HG03280 (cell line): ENCODE measurements around the gene LRBA.

Experiments
- ATAC-seq: cut with Tn5 transposase; IDR thresholded peaks from one replicate; pipeline ENCODE4 v1.9.1; 2021; ENCODE audit warnings: mild to moderate bottlenecking, moderate library complexity; ENCODE audit not compliant: unreplicated experiment

LRBA gene

GRCh38 chr4:150599547-150599946 lies 415.5 kb downstream of the LRBA start:
- ATAC-seq = no peak

GRCh38 chr4:150598909-150599308 lies 416.2 kb downstream of the LRBA start:
- ATAC-seq = no peak

GRCh38 chr4:150593996-150594395 lies 421.1 kb downstream of the LRBA start:
- no peak for ATAC-seq

- no peak for ATAC-seq
Observed at GRCh38 chr4:150591904-150592303, 423.2 kb downstream of the LRBA start.

GRCh38 chr4:150591406-150591805 lies 423.7 kb downstream of the LRBA start:
- ATAC-seq = no peak

GRCh38 chr4:150590631-150591030 lies 424.5 kb downstream of the LRBA start:
- no peak for ATAC-seq

- ATAC-seq = no peak
Observed at GRCh38 chr4:150589157-150589556, 425.9 kb downstream of the LRBA start.

- no peak for ATAC-seq
Observed at GRCh38 chr4:150588316-150588715, 426.8 kb downstream of the LRBA start.

- ATAC-seq = no peak
Observed at GRCh38 chr4:150586162-150586810, 428.8 kb downstream of the LRBA start.

GRCh38 chr4:150585611-150586010 lies 429.5 kb downstream of the LRBA start:
- no peak for ATAC-seq

- ATAC-seq = no peak
Observed at GRCh38 chr4:150584111-150584915, 430.8 kb downstream of the LRBA start.

GRCh38 chr4:150583287-150584110 lies 431.6 kb downstream of the LRBA start:
- ATAC-seq = no peak

GRCh38 chr4:150582873-150583286 lies 432.2 kb downstream of the LRBA start:
- ATAC-seq = no peak

GRCh38 chr4:150582146-150582872 lies 432.8 kb downstream of the LRBA start, which contains the start of gene MAB21L2:
Gene MAB21L2, plus strand, starts transcription at chr4:150582151. Its CDS starts 879 bp downstream, at chr4:150583030.
- no peak for ATAC-seq

GRCh38 chr4:150581641-150582051 lies 433.4 kb downstream of the LRBA start:
- ATAC-seq = no peak

- ATAC-seq = no peak
Observed at GRCh38 chr4:150581056-150581605, 434.0 kb downstream of the LRBA start.

GRCh38 chr4:150580306-150580705 lies 434.8 kb downstream of the LRBA start:
- ATAC-seq = no peak

- ATAC-seq = no peak
Observed at GRCh38 chr4:150579551-150580234, 435.4 kb downstream of the LRBA start.

- no peak for ATAC-seq
Observed at GRCh38 chr4:150578745-150579501, 436.2 kb downstream of the LRBA start.
